Mesodermal cell (in vitro differentiated cells): ENCODE measurements around the gene HDAC4.

Experiments
- H3K27ac ChIP-seq: 2 replicates; pipeline ENCODE4 v1.7.0; 2013; ENCODE audit warnings: mild to moderate bottlenecking, low read depth, low read length, moderate library complexity; ENCODE audit not compliant: severe bottlenecking
- H3K36me3 ChIP-seq: 2 replicates; pipeline ENCODE4 v1.7.1; 2013; ENCODE audit warnings: mild to moderate bottlenecking, low read length, moderate library complexity; ENCODE audit not compliant: control insufficient read depth, insufficient read depth
- H3K4me1 ChIP-seq: one replicate; pipeline ENCODE4 v1.7.1; 2013; ENCODE audit warnings: mild to moderate bottlenecking, low read length; ENCODE audit not compliant: insufficient read depth, control insufficient read depth, poor library complexity, severe bottlenecking
- H3K4me3 ChIP-seq: 2 replicates; pipeline ENCODE4 v1.7.0; 2013; ENCODE audit warnings: low read length, control low read depth, mild to moderate bottlenecking; ENCODE audit not compliant: insufficient read depth, poor library complexity, severe bottlenecking; ENCODE audit errors: extremely low read depth
- H3K9me3 ChIP-seq: 2 replicates; pipeline ENCODE4 v1.7.1; 2013; ENCODE audit warnings: mild to moderate bottlenecking, low read length, moderate library complexity; ENCODE audit not compliant: control insufficient read depth
- WGBS, 2 experiments: methylation state at CpG; one replicate each; pipeline ENCODE4 v1.1.5; 2013; ENCODE audit warnings: missing lambda C conversion rate in 2 of 2; ENCODE audit not compliant: insufficient coverage in 2 of 2; 5-methylcytosine and 5-hydroxymethylcytosine counted together

The HDAC4 gene

DNA sequence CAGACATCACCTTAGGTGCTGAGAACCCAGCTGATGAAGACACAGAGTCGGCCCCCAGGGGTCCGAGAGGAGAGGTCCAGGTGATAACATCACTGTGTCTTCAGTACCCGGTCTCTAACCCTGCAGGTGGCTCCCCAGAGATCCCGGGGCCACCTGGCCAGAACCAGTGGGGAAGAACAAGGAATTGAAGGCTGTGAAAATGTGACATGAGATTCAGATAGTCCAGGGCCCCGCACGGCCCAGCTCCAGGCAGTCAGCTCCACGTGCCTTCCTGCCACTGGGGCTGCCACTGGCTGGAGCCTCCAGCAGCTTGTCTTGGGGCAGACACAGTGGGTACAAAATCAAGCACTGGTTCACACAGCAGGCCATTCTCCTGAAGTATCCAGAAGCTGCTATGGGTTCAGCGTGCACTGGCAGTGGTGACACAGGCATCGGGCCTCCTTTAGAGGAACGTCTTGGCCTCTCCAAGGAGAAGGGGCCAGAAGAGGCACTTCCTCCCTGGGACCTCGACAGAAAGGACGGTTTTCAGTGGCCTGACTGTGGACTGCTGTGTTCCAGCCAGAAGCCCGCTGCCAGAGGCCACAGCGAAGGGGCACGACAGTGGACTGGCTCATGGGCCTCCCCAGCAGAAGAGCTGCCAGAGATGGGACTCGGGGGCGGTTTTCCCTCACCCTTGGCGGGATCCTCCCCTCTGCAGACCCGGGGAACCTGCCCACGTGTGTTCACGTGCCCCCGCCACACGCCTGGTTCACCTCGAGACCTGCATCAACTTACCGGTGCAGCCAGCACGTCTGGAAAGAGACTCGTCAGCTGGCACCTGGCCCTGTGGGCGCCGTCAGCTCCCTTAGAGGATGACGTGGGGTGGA, 150.4 kb downstream of the HDAC4 start:
- no peak overlapping the region for H3K27ac ChIP-seq
- 94 to 97% methylated on average over 29 to 30 of the region's 30 CpGs for WGBS, 2 experiments

GRCh38 chr2:239249776-239250175, 151.0 kb downstream of the HDAC4 start:
- 84 to 87% methylated on average over 15 to 17 of the region's 17 CpGs for WGBS, 2 experiments
- no peaks in the 10 kb centered on the region for H3K36me3 ChIP-seq
- no peak overlapping the region for H3K27ac ChIP-seq
- H3K4me3 ChIP-seq: no peak overlapping the region
- H3K4me1 ChIP-seq: peaks cover 18% of the 10 kb centered on the region
- H3K9me3 ChIP-seq: no peaks in the 10 kb centered on the region

More for the DNA sequence above, 150.4 kb downstream of the HDAC4 start:
- peaks cover 13% of the 10 kb centered on the region for H3K4me1 ChIP-seq
- no peaks in the 10 kb centered on the region for H3K36me3 ChIP-seq
- H3K9me3 ChIP-seq: no peaks in the 10 kb centered on the region
- H3K4me3 ChIP-seq: no peak overlapping the region

GRCh38 chr2:239249048-239249447, 151.8 kb downstream of the HDAC4 start:
- H3K4me3 ChIP-seq: no peak overlapping the region
- peaks cover 18% of the 10 kb centered on the region for H3K4me1 ChIP-seq
- 96 to 97% methylated on average over 17 of the region's 17 CpGs for WGBS, 2 experiments
- no peaks in the 10 kb centered on the region for H3K9me3 ChIP-seq
- H3K36me3 ChIP-seq: no peaks in the 10 kb centered on the region
- H3K27ac ChIP-seq: no peak overlapping the region

- Histone ChIP-seq H3K4me1 (peaks cover 18% of the 10 kb centered on the region), H3K4me3 (no peak overlapping the region), H3K36me3 (no peaks in the 10 kb centered on the region), H3K27ac (no peak overlapping the region), H3K9me3 (peaks cover 3% of the 10 kb centered on the region)
- 95 to 96% methylated on average over 21 to 23 of the region's 31 CpGs for WGBS, 2 experiments
These were observed 153.2 kb downstream of the HDAC4 start for GRCh38 chr2:239247401-239248245.

DNA sequence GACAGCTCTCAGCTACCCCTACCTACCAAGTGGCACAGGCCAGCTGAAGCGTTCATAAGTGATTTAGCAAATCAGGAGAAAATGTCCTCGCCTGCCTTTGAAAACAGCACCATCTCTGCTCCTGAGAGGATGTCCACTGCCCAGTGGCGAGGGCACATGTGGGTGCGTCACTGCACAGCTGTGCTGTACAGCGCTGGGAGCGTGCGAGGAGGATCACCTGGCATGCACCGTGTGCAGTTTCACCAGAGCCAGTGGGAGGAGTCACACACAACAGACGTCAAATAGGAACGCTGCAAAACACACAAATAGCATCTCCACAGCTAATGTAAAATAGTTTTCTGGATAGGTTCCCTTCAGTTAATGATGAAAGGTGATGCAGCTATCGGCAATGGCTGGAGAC, 154.1 kb downstream of the HDAC4 start:
- no peak overlapping the region for H3K4me3 ChIP-seq
- H3K4me1 ChIP-seq: peaks cover 18% of the 10 kb centered on the region
- H3K36me3 ChIP-seq: no peaks in the 10 kb centered on the region
- H3K9me3 ChIP-seq: peaks cover 7% of the 10 kb centered on the region
- 87 to 91% methylated on average over 6 to 9 of the region's 11 CpGs for WGBS, 2 experiments
- no peak overlapping the region for H3K27ac ChIP-seq

- Histone ChIP-seq H3K36me3 (no peaks in the 10 kb centered on the region), H3K4me3 (no peak overlapping the region), H3K27ac (no peak overlapping the region), H3K4me1 (peaks cover 18% of the 10 kb centered on the region), H3K9me3 (peaks cover 7% of the 10 kb centered on the region)
- WGBS, 2 experiments: 76 to 79% methylated on average over 34 to 36 of the region's 41 CpGs
These were observed 154.7 kb downstream of the HDAC4 start for GRCh38 chr2:239245872-239246721.

- no peaks in the 10 kb centered on the region for H3K36me3 ChIP-seq
- H3K4me3 ChIP-seq: no peak overlapping the region
- H3K4me1 ChIP-seq: peaks cover 24% of the 10 kb centered on the region
- 73 to 90% methylated on average over 3 to 4 of the region's 5 CpGs for WGBS, 2 experiments
- no peak overlapping the region for H3K27ac ChIP-seq
- peaks cover 7% of the 10 kb centered on the region for H3K9me3 ChIP-seq
These were observed 155.7 kb downstream of the HDAC4 start for GRCh38 chr2:239245107-239245506.

- Histone ChIP-seq H3K4me3 (no peak overlapping the region), H3K9me3 (peaks cover 7% of the 10 kb centered on the region), H3K27ac (no peak overlapping the region), H3K36me3 (no peaks in the 10 kb centered on the region), H3K4me1 (peaks cover 28% of the 10 kb centered on the region)
- 90 to 100% methylated on average over 3 to 4 of the region's 5 CpGs for WGBS, 2 experiments
These were observed 156.2 kb downstream of the HDAC4 start for GRCh38 chr2:239244625-239245024.

- no peak overlapping the region for H3K27ac ChIP-seq
- H3K4me3 ChIP-seq: no peak overlapping the region
- no CpG with 5 or more reads among the region's 1 CpG for WGBS, 2 experiments
- H3K9me3 ChIP-seq: peaks cover 7% of the 10 kb centered on the region
- H3K4me1 ChIP-seq: peaks cover 23% of the 10 kb centered on the region
- no peaks in the 10 kb centered on the region for H3K36me3 ChIP-seq
These were observed 159.3 kb downstream of the HDAC4 start for GRCh38 chr2:239241431-239241960.

- Histone ChIP-seq H3K9me3 (peaks cover 7% of the 10 kb centered on the region), H3K27ac (no peak overlapping the region), H3K4me3 (no peak overlapping the region)
These were observed 160.4 kb downstream of the HDAC4 start for GRCh38 chr2:239240414-239240881.

More at GRCh38 chr2:239240414-239240881, 160.4 kb downstream of the HDAC4 start:
- peaks cover 15% of the 10 kb centered on the region for H3K4me1 ChIP-seq
- 86 to 92% methylated on average over 15 of the region's 15 CpGs for WGBS, 2 experiments
- H3K36me3 ChIP-seq: no peaks in the 10 kb centered on the region
